GM12878 (cell line): ENCODE measurements around the gene EYA2.
"Not testable (repeated sequence)": the region's sequence is repeated elsewhere in the genome, so short reads cannot be mapped to it uniquely, and the experiment has no call there.

Experiments used
- BRCA1 ChIP-seq: IDR thresholded peaks from 2 replicates; pipeline ENCODE4 v1.6.1; 2011; ENCODE audit warnings: low read depth, low read length, improper control_type of control experiment
- CTCF ChIP-seq, 3 experiments: IDR thresholded peaks in 2 of 3; conservative IDR thresholded peaks in 1 of 3; 2 replicates each; pipeline ENCODE4 v1.5.1; 2011; ENCODE audit warnings: low read depth in 3 of 3, low read length in 3 of 3, mild to moderate bottlenecking in 3 of 3, control low read depth in 2 of 3, moderate library complexity in 2 of 3, inconsistent platforms in 1 of 3, mixed read lengths in 1 of 3; ENCODE audit not compliant: control insufficient read depth in 2 of 3, insufficient read depth in 1 of 3; ENCODE audit errors: extremely low read depth in 1 of 3
- JUNB ChIP-seq: IDR thresholded peaks from 2 replicates; pipeline ENCODE4 v1.6.1; 2016; ENCODE audit warnings: antibody characterized with exemption, mild to moderate bottlenecking
- MXI1 ChIP-seq: fragments of 150-350 bp; IDR thresholded peaks from 2 replicates; pipeline ENCODE4 v1.6.1; 2011; ENCODE audit warnings: low read depth, mild to moderate bottlenecking, inconsistent platforms, low read length, improper control_type of control experiment
- NBN ChIP-seq: fragments of 450-650 bp; IDR thresholded peaks from 2 replicates; pipeline ENCODE4 v1.6.1; 2016
- RELA ChIP-seq: fragments of 450-650 bp; IDR thresholded peaks from 2 replicates; pipeline ENCODE4 v1.8.0; 2014; ENCODE audit warnings: borderline replicate concordance; ENCODE audit not compliant: partially characterized antibody
- SKIL ChIP-seq: fragments of 450-650 bp; IDR thresholded peaks from 2 replicates; pipeline ENCODE4 v1.6.1; 2017; ENCODE audit warnings: mild to moderate bottlenecking, low read depth, inconsistent platforms; ENCODE audit not compliant: poor library complexity, severe bottlenecking
- TF ChIP-seq, protein P1 (sequence below): IDR thresholded peaks from 2 replicates; pipeline ENCODE4 v1.6.1; 2012; ENCODE audit warnings: low read depth, low read length, improper control_type of control experiment

GRCh38 chr20:46879963-46880362, 14.7 kb upstream of the EYA2 start:
- TF ChIP-seq CTCF (IDR thresholded peaks at IDR 0.05 in 2 of 3, conservative IDR thresholded peaks at IDR 0.05 in 1 of 3; ENCODE audit: control insufficient read depth in 2 of 3, extremely low read depth in 1 of 3, insufficient read depth in 1 of 3, low read depth in 3 of 3, low read length in 3 of 3); NBN; SKIL; MXI1; JUNB; RELA; BRCA1: not testable (repeated sequence)
- TF ChIP-seq, protein P1, sequence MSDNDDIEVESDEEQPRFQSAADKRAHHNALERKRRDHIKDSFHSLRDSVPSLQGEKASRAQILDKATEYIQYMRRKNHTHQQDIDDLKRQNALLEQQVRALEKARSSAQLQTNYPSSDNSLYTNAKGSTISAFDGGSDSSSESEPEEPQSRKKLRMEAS = not testable (repeated sequence)
